PC-3 (cell line): ENCODE measurements around the gene SELENOI.

Experiments used
- EZH2 ChIP-seq: fragments of 300-600 bp; sonication (generic); IDR thresholded peaks from one replicate; pipeline ENCODE4 v1.6.1; 2017; ENCODE audit warnings: antibody characterized with exemption, mild to moderate bottlenecking, low read length; ENCODE audit not compliant: unreplicated experiment
- EZH2phosphoT487 ChIP-seq: fragments of 300-600 bp; sonication (generic); IDR thresholded peaks from 2 replicates; pipeline ENCODE4 v1.6.1; 2018; ENCODE audit warnings: mild to moderate bottlenecking, antibody characterized with exemption, low read length, borderline replicate concordance
- TF ChIP-seq, protein P1 (sequence below): fragments of 300-600 bp; sonication (generic); conservative IDR thresholded peaks from 2 replicates; pipeline ENCODE4 v1.5.1; 2017; ENCODE audit warnings: antibody characterized with exemption, low read depth, mild to moderate bottlenecking, low read length

DNA sequence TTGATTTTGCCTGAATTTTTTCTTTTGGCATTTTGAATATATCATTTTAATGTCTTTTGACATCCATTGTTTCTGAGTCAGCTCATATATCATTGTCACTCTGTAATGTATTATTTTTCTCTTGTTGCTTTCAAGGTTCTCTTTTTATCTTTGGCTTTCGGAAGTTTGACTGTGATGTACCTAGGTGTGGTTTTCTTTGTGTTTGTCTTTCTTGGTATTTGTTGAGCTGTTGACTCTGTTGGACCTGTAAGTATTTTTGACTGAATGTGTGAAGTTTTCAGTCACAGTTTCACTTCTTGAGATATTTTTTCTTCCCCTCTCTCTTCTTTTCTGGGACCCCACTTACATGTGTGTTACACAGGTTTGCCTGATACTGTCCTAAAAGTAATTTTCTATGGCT lies 30.9 kb downstream of the SELENOI start:
- TF ChIP-seq, protein P1, sequence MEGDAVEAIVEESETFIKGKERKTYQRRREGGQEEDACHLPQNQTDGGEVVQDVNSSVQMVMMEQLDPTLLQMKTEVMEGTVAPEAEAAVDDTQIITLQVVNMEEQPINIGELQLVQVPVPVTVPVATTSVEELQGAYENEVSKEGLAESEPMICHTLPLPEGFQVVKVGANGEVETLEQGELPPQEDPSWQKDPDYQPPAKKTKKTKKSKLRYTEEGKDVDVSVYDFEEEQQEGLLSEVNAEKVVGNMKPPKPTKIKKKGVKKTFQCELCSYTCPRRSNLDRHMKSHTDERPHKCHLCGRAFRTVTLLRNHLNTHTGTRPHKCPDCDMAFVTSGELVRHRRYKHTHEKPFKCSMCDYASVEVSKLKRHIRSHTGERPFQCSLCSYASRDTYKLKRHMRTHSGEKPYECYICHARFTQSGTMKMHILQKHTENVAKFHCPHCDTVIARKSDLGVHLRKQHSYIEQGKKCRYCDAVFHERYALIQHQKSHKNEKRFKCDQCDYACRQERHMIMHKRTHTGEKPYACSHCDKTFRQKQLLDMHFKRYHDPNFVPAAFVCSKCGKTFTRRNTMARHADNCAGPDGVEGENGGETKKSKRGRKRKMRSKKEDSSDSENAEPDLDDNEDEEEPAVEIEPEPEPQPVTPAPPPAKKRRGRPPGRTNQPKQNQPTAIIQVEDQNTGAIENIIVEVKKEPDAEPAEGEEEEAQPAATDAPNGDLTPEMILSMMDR = no peak
- TF ChIP-seq EZH2 = no peak
- TF ChIP-seq EZH2phosphoT487 = no peak
